ENCODE data around the gene LPAR1.

LPAR1 gene

DNA sequence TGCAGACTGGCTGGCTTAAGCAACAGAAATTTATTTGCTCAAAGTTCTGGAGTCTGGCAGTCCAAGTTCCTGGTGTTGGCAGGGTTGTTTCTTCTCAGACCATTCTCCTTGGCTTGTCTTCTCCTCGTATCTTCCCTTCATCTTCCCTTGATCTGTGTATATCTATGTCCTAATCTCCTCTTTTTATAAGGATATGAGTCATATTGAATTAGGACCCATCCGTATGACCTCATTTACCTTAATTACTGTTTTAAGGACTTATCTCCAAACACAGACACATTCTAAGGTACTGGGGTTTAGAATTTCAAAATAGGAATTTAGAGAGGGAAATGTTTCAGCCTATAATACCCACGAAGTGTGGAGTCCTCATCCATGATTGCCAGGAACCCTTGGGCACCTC lies 13.1 kb upstream of the LPAR1 start:
- TF ChIP-seq, protein P1, sequence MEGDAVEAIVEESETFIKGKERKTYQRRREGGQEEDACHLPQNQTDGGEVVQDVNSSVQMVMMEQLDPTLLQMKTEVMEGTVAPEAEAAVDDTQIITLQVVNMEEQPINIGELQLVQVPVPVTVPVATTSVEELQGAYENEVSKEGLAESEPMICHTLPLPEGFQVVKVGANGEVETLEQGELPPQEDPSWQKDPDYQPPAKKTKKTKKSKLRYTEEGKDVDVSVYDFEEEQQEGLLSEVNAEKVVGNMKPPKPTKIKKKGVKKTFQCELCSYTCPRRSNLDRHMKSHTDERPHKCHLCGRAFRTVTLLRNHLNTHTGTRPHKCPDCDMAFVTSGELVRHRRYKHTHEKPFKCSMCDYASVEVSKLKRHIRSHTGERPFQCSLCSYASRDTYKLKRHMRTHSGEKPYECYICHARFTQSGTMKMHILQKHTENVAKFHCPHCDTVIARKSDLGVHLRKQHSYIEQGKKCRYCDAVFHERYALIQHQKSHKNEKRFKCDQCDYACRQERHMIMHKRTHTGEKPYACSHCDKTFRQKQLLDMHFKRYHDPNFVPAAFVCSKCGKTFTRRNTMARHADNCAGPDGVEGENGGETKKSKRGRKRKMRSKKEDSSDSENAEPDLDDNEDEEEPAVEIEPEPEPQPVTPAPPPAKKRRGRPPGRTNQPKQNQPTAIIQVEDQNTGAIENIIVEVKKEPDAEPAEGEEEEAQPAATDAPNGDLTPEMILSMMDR (IDR thresholded peaks at IDR 0.05), result no peak

DNA sequence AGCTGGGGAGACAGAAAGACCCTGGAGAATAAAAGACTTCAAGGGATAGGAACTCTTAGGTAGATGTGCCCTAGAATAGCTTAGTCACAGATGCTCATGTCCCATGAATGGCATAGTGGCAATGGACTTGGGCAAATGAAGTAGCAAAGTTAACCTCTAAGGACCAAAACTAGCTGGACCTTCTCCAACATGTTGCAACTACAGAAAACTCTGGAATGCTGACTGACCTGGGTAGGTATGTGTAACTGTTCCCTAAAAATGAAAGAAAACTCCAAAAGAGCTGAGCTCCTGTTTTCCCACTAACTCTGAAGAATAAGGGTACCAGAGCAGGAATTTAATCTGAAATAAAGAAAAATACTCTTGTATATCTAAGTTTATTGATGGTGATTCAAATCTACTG lies 12.5 kb upstream of the LPAR1 start:
- TF ChIP-seq, protein P1 (IDR thresholded peaks at IDR 0.05), result no peak

DNA sequence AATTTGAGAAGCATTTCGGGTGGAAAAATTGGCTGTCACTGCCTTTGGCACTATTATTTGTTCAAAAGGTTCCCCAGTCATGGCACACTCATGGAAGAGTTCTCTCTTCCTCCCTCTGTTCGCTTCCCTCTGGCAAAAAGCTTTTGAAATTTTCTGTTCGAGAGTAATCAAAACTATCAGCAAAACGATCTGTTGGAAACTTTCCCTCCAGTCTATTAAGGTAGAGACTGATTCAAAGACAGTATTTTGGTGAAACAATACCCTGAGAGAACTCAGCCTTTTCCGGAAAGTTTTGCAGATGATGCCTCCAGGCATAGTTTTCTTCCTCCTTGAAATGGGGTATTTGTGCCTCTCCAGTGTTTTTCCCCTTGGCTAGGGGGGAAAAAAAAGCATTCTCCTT lies 3.6 kb upstream of the LPAR1 start:
- TF ChIP-seq, protein P1 (IDR thresholded peaks at IDR 0.05), result no peak

DNA sequence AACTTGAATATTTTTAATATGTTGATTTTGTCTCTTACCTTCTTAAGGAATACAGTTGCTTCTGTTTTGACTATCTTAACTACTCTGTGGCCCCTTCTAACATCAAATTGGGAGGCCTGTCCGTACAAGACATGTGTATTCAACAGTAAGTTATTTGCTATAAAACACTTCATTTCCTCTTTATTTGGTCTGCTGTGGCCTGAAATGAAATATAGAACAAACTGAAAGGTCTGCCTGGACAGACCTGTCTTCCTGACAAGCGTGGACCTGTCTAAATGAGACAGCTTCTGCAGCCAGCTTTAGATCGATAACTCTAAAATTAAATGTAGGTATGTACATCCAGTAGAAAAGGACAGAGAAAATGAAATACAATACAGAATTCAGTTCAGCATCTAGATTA lies 2.2 kb upstream of the LPAR1 start:
- TF ChIP-seq, protein P1 (IDR thresholded peaks at IDR 0.05), result no peak

DNA sequence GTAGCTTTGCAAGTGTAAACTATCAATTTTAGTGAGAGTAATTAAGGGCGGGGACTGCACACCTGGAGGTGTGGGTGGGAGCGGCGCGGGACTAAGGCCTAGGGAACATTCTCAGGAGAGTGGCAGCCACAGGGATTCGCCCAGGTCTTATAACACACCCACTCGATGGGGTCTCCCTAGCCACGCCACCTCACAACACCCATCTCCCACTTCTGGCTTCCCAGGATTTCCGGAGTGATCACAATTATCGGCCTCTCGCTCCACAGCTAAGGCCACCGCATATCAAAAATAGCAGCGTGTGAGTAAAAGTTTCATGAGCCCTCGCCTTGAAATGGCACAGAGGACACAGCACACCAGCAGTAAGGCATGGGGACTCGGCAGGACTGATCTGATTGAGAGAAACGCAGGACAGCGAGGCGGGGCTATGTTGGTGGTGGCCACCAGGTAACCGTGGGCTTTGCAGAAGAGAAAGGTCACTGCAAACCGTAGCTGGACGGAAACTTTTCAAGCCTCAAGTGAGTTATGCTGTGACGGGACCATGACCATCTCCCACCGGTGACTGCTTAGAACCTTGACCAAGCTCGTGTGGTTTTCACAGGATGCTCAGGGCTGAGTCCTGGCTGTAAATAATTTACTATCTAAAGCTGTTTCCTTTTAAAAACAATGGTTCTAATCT lies 1.1 kb upstream of the LPAR1 start:
- TF ChIP-seq, protein P1 (IDR thresholded peaks at IDR 0.05), result no peak

DNA sequence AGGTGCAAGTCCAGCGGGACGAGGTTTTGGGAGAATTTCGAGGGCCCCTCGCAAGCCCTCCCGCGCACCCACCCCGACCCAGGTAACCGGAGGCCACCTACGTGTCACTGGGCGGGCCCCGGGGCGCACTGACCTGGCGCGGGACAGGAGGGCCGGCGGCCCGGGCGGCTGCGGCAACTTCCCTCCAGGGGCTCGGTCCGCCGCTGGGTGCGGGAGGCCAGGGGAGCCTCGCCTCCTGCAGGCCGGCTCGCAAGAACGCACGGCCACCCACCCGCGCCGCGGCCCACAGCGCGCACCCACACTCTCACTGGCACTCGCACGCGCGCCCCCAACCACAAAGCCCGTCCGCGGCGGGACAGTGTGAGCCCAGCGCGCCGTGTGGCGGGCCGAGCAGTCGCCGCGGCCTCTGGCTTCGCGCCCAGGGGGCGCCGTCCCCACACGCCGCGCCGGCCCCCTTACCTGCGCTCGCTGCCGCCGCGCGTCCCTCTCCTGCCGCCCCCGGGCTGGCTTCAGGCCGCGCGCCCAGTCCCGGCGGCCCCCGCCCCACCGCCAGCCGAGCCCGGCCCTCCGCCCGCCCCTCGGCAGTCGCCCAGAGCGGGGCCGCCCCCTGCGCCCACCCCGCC lies 451 bp downstream of the LPAR1 start:
- TF ChIP-seq, protein P1 (IDR thresholded peaks at IDR 0.05), result no peak

DNA sequence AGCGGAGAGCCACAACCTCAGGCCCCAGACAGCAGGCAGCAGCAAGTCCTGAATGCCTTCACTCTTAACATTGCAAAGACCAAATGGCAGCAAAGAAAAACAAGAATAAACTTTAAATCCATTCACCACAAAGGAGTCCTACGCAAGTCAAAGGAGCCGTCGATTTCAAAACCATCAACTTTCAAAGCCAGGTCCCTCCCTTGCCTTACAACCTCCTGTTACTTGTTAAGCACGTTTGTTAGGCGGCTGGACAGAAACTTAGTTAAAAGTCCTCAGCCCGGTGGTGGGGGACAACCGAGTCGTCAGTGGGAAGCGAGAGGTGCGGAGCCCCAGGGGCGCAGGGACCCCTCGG lies 938 bp downstream of the LPAR1 start:
- TF ChIP-seq, protein P1 (IDR thresholded peaks at IDR 0.05), result no peak

Data from LNCAP (cell line).